SIG-M5 treated with dmso at 0.1 percent for 504 hours (cell line): ENCODE measurements around the gene PPP2R1B.
"Not testable (repeated sequence)": the region's sequence is repeated elsewhere in the genome, so short reads cannot be mapped to it uniquely, and the experiment has no call there.

Experiments
- DNase-seq: peaks from one replicate; lab custom pipeline; 2025; ENCODE audit not compliant: unreplicated experiment; lab: John Stamatoyannopoulos, UW

The PPP2R1B gene

GRCh38 chr11:111729071-111729830, 36.9 kb downstream of the PPP2R1B start:
- no peak for DNase-seq

GRCh38 chr11:111727431-111727830, 38.8 kb downstream of the PPP2R1B start:
- no peak for DNase-seq

GRCh38 chr11:111726301-111726713, 39.9 kb downstream of the PPP2R1B start:
- no peak for DNase-seq

GRCh38 chr11:111725621-111726020, 40.6 kb downstream of the PPP2R1B start:
- DNase-seq, result no peak

GRCh38 chr11:111724615-111725129, 41.5 kb downstream of the PPP2R1B start:
- DNase-seq, result no peak

GRCh38 chr11:111723595-111723994, 42.6 kb downstream of the PPP2R1B start:
- no peak for DNase-seq

- DNase-seq, result no peak
Observed at GRCh38 chr11:111722501-111722900, 43.7 kb downstream of the PPP2R1B start.

GRCh38 chr11:111720801-111721494, 45.2 kb downstream of the PPP2R1B start:
- DNase-seq, result no peak

- no peak for DNase-seq
Observed at GRCh38 chr11:111719379-111719778, 46.8 kb downstream of the PPP2R1B start.

GRCh38 chr11:111718859-111719258, 47.3 kb downstream of the PPP2R1B start:
- no peak for DNase-seq

GRCh38 chr11:111718436-111718835, 47.8 kb downstream of the PPP2R1B start:
- no peak for DNase-seq

- DNase-seq, result not testable (repeated sequence)
Observed at GRCh38 chr11:111717660-111718059, 48.5 kb downstream of the PPP2R1B start.

GRCh38 chr11:111715142-111715816, 50.9 kb downstream of the PPP2R1B start:
- no peak for DNase-seq

- no peak for DNase-seq
Observed at GRCh38 chr11:111714522-111714921, 51.7 kb downstream of the PPP2R1B start.

GRCh38 chr11:111707691-111708067, 58.5 kb downstream of the PPP2R1B start:
- no peak for DNase-seq

GRCh38 chr11:111707039-111707690, 59.0 kb downstream of the PPP2R1B start:
- DNase-seq, result no peak

GRCh38 chr11:111703576-111703975, 62.6 kb downstream of the PPP2R1B start:
- DNase-seq, result no peak

- no peak for DNase-seq
Observed at GRCh38 chr11:111702623-111703022, 63.6 kb downstream of the PPP2R1B start.

- DNase-seq, result no peak
Observed at GRCh38 chr11:111700162-111700561, 66.0 kb downstream of the PPP2R1B start.

- no peak for DNase-seq
Observed at GRCh38 chr11:111699579-111700156, 66.5 kb downstream of the PPP2R1B start.
